GDM1 (cell line): ENCODE results near the gene CLGN.
A peak's percentile ranks its signal among the peaks of the same experiment; 100 is the strongest.

Source experiments
- DNase-seq: peaks from one replicate; lab custom pipeline; 2025; lab: John Stamatoyannopoulos, UW

CLGN gene

GRCh38 chr4:140382732-140383131 is 44.7 kb downstream of the CLGN start:
- DNase-seq, result no peak

- no peak for DNase-seq
Measured at GRCh38 chr4:140374130-140374477, 53.3 kb downstream of the CLGN start.

GRCh38 chr4:140373328-140374129 is 53.9 kb downstream of the CLGN start, which contains the start of gene SCOC:
TSS of gene SCOC (plus strand) at chr4:140373646. CDS start at chr4:140379171, 5,525 bp downstream.
- DNase-seq, result peak; percentile 97

DNA sequence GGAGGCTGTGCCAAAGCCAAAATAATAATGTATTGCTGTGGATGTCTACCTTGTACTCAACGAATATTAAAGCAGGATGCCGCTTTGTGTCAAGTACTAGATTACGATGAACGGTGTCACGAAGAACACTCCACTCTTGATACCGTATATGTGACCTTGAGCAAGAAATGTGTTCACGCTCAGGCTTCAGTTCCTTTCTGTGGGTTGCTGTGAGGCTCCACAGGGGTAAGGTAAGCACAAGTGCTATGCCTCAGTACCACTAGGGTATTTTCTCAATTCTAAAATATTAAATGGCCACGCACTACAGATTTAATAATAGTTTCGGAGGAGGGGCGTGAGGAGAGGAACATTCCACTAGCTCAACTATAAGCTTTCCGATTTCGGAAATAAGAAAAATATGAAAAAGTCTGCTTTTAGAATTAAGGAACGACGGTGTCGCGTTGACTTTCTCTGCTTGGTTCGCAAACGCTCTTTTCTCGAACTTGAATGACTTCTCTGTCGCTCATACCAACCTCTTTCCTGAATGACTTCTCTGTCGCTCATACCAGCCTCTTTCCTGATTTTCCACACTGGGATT is 54.6 kb downstream of the CLGN start:
- peak; percentile 17 for DNase-seq

DNA sequence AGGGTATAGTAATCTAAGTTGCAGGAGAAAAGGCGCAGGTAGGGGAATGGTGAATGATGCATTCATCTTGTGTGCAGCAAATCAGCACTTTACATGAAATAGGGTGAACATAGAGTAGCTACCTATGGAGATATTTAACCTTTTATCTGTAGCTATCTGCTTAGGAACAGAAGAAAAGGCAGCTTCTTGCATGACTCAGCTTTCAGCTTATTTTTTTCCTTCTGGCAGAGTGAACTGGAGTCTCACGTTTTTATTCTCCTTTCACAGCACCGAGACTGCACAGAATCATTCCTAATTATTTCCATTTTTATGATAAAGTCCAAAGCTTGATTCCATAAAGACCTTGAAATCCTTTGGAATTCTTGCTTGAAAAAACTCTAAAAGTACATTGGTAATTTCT is 58.8 kb downstream of the CLGN start:
- DNase-seq, result no peak

- no peak for DNase-seq
Measured at GRCh38 chr4:140367738-140368137, 59.7 kb downstream of the CLGN start.

DNA sequence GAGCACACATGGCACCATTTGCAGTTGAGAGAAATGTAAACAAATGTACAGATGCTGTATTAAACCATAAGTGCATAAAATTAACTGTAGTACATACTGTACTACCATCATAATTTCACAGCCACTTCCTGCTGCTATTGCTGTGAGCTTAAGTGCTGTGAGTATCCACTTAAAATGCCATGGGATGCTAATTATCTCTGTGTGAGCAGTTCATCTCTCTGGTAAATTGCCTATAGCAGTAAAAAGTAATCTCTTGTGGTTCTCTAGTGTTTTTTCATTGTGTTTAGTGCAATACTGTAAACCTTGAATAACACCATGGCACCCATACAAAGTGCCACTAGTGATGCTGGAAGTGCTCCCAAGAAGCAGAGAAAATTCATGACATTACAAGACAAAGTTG is 63.9 kb downstream of the CLGN start:
- DNase-seq, result no peak

DNA sequence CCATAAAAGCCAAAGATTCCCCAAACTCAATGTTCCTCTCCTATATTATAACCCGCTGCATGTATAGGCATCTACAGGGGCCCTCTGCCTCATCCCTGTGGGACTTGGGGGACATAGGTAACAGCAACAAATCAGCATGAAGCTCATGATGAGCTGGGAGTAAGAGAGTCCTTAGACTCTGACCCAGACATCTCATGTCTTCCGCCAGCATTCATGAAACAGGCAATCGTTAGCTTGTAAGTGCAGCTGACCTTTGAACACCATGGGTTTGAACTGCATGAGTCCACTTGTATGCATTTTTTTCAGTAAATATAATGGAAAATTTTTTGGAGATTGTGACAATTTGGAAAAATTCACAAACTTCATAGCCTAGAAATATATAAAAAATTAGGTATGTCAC is 64.4 kb downstream of the CLGN start:
- no peak for DNase-seq

DNA sequence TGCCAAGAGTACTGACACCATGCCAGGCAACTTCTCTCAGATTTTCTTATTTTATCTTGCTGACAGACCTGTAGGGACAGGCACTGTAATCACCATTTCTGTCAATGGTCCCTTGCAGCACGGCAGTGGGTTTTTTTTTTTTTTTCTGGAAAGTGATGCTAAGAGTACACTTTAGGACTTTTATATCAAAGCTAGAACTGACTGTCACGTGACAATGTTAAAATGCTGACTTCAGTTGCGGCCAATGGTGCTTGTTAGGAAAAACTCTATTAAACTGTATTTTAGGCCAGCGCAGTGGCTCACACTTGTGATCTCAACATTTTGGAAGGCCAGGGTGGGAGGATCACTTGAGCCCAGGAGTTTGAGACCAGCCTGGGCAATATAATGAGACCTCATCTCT is 66.3 kb downstream of the CLGN start:
- DNase-seq, result no peak

- peak; percentile 71 for DNase-seq
Measured at GRCh38 chr4:140359562-140360427, 67.7 kb downstream of the CLGN start.

GRCh38 chr4:140358281-140358680 is 69.2 kb downstream of the CLGN start:
- peak; percentile 21 for DNase-seq

DNA sequence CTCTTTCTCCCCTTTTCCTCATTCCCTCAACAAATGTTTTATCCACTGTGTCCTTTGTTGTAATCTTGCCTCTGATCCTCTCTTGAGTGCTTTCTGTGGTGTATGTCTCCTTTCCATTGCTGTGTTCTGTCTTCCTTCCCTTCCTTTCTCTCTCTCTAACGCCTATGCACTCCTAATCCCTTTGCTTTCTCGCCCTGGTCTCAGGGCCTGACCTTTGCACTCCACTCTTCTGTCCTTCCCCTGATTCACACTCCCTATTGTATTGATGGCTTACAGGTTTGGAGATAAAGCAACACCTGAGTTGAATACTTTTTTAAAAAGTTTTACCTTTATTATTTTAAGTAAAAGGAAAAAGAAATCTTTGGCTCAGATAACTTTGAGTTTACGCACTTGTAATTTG is 69.6 kb downstream of the CLGN start:
- no peak for DNase-seq

- no peak for DNase-seq
Measured at GRCh38 chr4:140355288-140355687, 72.2 kb downstream of the CLGN start.

DNA sequence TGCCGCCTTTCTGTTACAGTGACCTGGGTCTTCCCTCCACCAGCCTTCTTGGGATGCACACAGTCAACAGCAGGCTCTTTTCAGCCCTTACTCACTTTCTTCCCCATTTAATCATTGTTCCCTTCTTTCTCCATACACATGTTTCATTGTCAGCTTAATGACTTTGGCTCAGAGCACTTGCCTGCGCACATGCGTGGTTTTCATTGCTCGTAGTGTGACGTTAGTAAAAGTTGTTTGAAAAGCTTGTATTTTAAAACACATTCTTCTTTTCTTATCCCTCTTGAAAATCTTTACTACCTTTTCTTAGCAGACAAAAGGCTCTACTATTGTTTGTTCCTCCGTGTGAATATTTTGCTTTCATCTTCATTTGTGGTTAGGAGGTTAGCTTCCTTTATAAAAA is 73.7 kb downstream of the CLGN start:
- no peak for DNase-seq

GRCh38 chr4:140351093-140352075 is 76.1 kb downstream of the CLGN start:
- DNase-seq, result no peak

DNA sequence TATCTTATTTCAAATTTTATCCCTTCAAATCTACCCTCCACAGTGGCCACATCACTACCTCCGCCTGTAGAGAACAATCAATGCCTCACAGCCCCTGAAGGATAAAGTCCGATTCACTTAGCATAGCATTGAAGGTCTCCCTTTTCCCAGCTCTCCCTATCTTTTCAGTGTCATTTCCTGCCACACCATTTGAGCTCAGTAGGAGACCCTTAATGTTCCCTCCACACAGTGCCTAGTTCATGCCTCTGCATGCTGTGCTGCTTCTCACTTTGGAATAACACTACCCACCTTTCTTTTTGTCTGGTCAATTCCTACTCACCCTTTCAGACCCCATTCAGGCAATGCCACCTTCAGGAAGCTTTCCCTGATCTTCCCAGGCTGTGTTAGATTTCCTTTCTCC is 77.6 kb downstream of the CLGN start:
- DNase-seq, result no peak

DNA sequence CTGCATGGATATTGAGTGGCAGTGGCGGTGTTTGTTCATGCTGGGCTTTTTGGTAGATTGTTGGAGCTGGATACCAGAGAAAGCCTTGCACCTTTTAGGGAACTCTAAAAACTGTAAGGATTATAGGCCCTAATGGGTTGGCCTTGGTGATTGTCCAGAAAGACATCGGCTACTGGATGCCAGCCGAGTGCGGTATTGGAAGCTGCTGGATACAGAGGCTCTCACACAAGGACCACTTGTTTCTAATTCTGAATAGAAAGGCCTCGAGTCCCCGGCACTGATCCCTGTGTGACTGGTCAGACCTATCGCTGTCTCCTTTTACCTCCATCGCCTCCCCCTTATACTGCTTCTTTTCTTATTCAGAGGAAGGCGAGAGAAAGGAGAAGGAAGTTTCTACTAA is 81.3 kb downstream of the CLGN start:
- DNase-seq, result no peak

DNA sequence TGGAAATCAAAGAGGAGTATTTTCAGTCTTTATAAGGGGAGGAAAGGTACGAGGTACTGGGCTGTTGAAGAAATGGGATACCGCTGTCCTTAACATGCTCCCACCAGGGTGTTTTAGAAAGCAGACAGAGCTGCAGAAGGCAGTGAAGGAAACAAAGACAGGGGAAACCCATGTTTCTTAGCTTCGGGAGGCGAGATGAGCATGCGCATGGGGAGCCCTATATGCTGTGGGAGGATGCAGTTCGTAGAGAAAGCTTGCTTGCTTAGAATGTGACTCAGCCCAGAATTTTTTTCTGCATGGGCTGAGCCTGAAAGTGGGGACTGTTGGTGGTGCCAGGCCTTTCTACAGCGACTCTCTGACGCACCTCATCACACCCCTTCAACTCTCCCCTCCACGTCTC is 82.8 kb downstream of the CLGN start:
- no peak for DNase-seq

DNA sequence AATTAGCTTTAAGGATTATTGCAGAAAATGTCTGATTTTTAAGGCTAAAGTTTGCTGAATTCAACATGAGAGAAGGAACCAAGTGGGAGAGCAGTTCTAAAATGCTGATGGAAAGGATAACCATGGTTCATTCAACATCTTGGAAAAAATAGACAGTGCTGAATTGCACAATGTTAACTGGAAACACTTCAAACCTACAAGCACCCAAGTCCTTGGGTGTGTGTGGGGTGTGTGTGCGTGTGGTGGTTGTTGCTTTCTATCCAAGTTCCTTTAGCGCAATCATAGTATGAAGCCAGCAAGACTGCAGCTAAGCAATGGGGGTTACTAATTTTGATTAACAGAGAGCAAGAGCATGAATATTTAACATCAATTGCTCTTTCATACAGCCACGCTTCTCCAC is 83.3 kb downstream of the CLGN start:
- no peak for DNase-seq

DNA sequence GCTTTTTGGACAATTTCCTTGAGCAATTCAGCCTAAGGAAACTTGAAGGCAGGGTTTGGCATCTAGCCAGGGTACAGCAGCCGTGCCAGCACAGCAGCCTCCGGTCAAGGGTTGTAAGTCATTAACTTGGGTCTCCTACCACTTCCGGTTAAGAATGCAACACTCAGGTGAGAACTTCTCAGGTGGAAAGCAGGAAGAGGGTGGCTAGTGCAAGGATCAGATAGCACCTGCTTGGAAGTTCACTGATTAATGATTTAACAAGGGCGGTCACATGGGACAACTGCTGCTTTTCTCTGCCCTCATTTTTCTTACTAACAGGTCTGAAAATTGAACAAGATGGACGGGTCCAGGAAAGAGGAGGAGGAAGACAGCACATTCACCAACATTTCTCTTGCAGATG is 84.1 kb downstream of the CLGN start:
- no peak for DNase-seq

GRCh38 chr4:140342620-140343019 is 84.8 kb downstream of the CLGN start:
- DNase-seq, result no peak
